Mesenchymal stem cell (in vitro differentiated cells and primary cell): ENCODE measurements around the gene ANO6.
A peak's percentile ranks its signal among the peaks of the same experiment; 100 is the strongest.
"Not testable (repeated sequence)": the region's sequence is repeated elsewhere in the genome, so short reads cannot be mapped to it uniquely, and the experiment has no call there.

Source experiments
- DNase-seq: peaks from one replicate; pipeline ENCODE4 v3.0.0-alpha.2; 2013
- H2AFZ ChIP-seq: one replicate; pipeline ENCODE4 v1.6.1; 2013; ENCODE audit warnings: low read depth, mild to moderate bottlenecking, control low read depth, inconsistent platforms, low read length, moderate library complexity
- H2AK5ac ChIP-seq: 2 replicates; pipeline ENCODE4 v1.6.1; 2013; ENCODE audit warnings: low read length, moderate library complexity, mild to moderate bottlenecking, inconsistent platforms; ENCODE audit not compliant: severe bottlenecking
- H2BK120ac ChIP-seq: one replicate; pipeline ENCODE4 v1.6.1; 2013; ENCODE audit warnings: low read depth, mild to moderate bottlenecking, inconsistent platforms, low read length, moderate library complexity
- H2BK12ac ChIP-seq, 2 experiments: one replicate each; pipeline ENCODE4 v1.6.1; 2013; ENCODE audit warnings: inconsistent platforms in 2 of 2, low read length in 2 of 2, mild to moderate bottlenecking in 2 of 2, moderate library complexity in 2 of 2, control low read depth in 1 of 2
- H2BK15ac ChIP-seq: one replicate; pipeline ENCODE4 v1.6.1; 2013; ENCODE audit warnings: mild to moderate bottlenecking, low read depth, inconsistent platforms; ENCODE audit not compliant: poor library complexity, severe bottlenecking
- H2BK5ac ChIP-seq: 2 replicates; pipeline ENCODE4 v1.6.1; 2013; ENCODE audit warnings: low read depth, mild to moderate bottlenecking, low read length, control low read depth, inconsistent platforms; ENCODE audit not compliant: poor library complexity, severe bottlenecking
- H3K14ac ChIP-seq, 2 experiments: one replicate each; pipeline ENCODE4 v1.6.1; 2013; ENCODE audit warnings: inconsistent platforms in 2 of 2, low read length in 2 of 2, control low read depth in 1 of 2, mild to moderate bottlenecking in 1 of 2, moderate library complexity in 1 of 2
- H3K18ac ChIP-seq, 2 experiments: one replicate each; pipeline ENCODE4 v1.6.1; 2013; ENCODE audit warnings: inconsistent platforms in 2 of 2, low read length in 2 of 2, control low read depth in 1 of 2, low read depth in 1 of 2, mild to moderate bottlenecking in 1 of 2
- H3K23ac ChIP-seq, 2 experiments: one replicate each; pipeline ENCODE4 v1.6.1; 2013; ENCODE audit warnings: inconsistent platforms in 2 of 2, low read length in 2 of 2, mild to moderate bottlenecking in 2 of 2, moderate library complexity in 2 of 2, control low read depth in 1 of 2
- H3K27ac ChIP-seq: 2 replicates; pipeline ENCODE4 v1.5.1; 2013; ENCODE audit warnings: mild to moderate bottlenecking, moderate library complexity, low read length, control low read depth, inconsistent platforms; ENCODE audit not compliant: poor library complexity, severe bottlenecking
- H3K27me3 ChIP-seq, 2 experiments: 2 replicates each; pipeline versions ENCODE4 v1.6.1 to v1.7.0; 2013; ENCODE audit warnings: low read length in 2 of 2, mild to moderate bottlenecking in 2 of 2, moderate library complexity in 2 of 2, control low read depth in 1 of 2, inconsistent platforms in 1 of 2; ENCODE audit not compliant: control insufficient read depth in 1 of 2, insufficient read depth in 1 of 2
- H3K36me3 ChIP-seq, 2 experiments: 2 replicates each; pipeline versions ENCODE4 v1.6.1 to v1.7.0; 2013; ENCODE audit warnings: low read length in 2 of 2, control low read depth in 1 of 2, inconsistent platforms in 1 of 2, low read depth in 1 of 2, mild to moderate bottlenecking in 1 of 2; ENCODE audit not compliant: insufficient read depth in 2 of 2, control insufficient read depth in 1 of 2
- H3K4ac ChIP-seq, 2 experiments: one replicate each; pipeline ENCODE4 v1.6.1; 2013; ENCODE audit warnings: inconsistent platforms in 2 of 2, low read length in 2 of 2, mild to moderate bottlenecking in 2 of 2, moderate library complexity in 2 of 2, control low read depth in 1 of 2, low read depth in 1 of 2
- H3K4me1 ChIP-seq: 2 replicates; pipeline ENCODE4 v1.6.1; 2013; ENCODE audit warnings: low read depth, low read length, control low read depth; ENCODE audit not compliant: control insufficient read depth, insufficient read depth
- H3K4me2 ChIP-seq: 2 replicates; pipeline ENCODE4 v1.6.1; 2013; ENCODE audit warnings: low read length, mild to moderate bottlenecking, inconsistent platforms; ENCODE audit not compliant: poor library complexity, severe bottlenecking
- H3K4me3 ChIP-seq, 2 experiments: 2 replicates each; pipeline versions ENCODE4 v1.5.1 to v1.7.0; 2013; ENCODE audit warnings: low read length in 2 of 2, mild to moderate bottlenecking in 2 of 2, control low read depth in 1 of 2, low read depth in 1 of 2; ENCODE audit not compliant: insufficient read depth in 1 of 2
- H3K79me1 ChIP-seq: replicated peaks from 2 replicates; pipeline ENCODE4 v1.6.1; 2013; ENCODE audit warnings: mild to moderate bottlenecking, control low read depth, low read length, inconsistent platforms; ENCODE audit not compliant: poor library complexity, severe bottlenecking
- H3K9ac ChIP-seq: 2 replicates; pipeline ENCODE4 v1.7.0; 2013; ENCODE audit warnings: mild to moderate bottlenecking, low read length, moderate library complexity
- H3K9me3 ChIP-seq: 2 replicates; pipeline ENCODE4 v1.7.0; 2013; ENCODE audit warnings: mild to moderate bottlenecking, low read length; ENCODE audit not compliant: control insufficient read depth
- H4K8ac ChIP-seq: one replicate; pipeline ENCODE4 v1.6.1; 2013; ENCODE audit warnings: inconsistent platforms, mild to moderate bottlenecking, low read length, moderate library complexity
- H4K91ac ChIP-seq: one replicate; pipeline ENCODE4 v1.6.1; 2013; ENCODE audit warnings: mild to moderate bottlenecking, low read length, inconsistent platforms
- WGBS: methylation state at CpG from one replicate; pipeline ENCODE4 v1.1.7; 2013; ENCODE audit warnings: mixed read lengths; 5-methylcytosine and 5-hydroxymethylcytosine counted together

The ANO6 gene

GRCh38 chr12:45260854-45261253 is 45.0 kb downstream of the ANO6 start:
- peak overlapping the region; percentile 3 to 64 for H2BK12ac ChIP-seq
- H3K9ac ChIP-seq: no peak overlapping the region
- H3K23ac ChIP-seq: no peak overlapping the region
- peak overlapping the region; percentile 61 for H2BK15ac ChIP-seq
- no peaks in the 10 kb centered on the region for H3K36me3 ChIP-seq
- H4K91ac ChIP-seq: no peak overlapping the region
- no peaks in the 10 kb centered on the region for H3K27me3 ChIP-seq
- WGBS: 97% methylated on average over 4 of the region's 4 CpGs
- no peak overlapping the region for H3K27ac ChIP-seq
- peaks cover 3% of the 10 kb centered on the region for H3K4me1 ChIP-seq
- H2AFZ ChIP-seq: no peak overlapping the region
- H3K79me1 ChIP-seq: peaks cover 41% of the 10 kb centered on the region
- no peak overlapping the region for H2AK5ac ChIP-seq
- no peaks in the 10 kb centered on the region for H3K9me3 ChIP-seq
- H3K14ac ChIP-seq: no peak overlapping the region
- H4K8ac ChIP-seq: peak overlapping the region; percentile 51
- H2BK120ac ChIP-seq: no peak overlapping the region
- no peak overlapping the region for H2BK5ac ChIP-seq
- no peak overlapping the region for H3K4me3 ChIP-seq
- H3K18ac ChIP-seq: peak overlapping the region in 1 of 2 experiments; percentile 67
- DNase-seq: no peak
- no peak overlapping the region for H3K4me2 ChIP-seq
- no peak overlapping the region for H3K4ac ChIP-seq

GRCh38 chr12:45262185-45262584 is 46.3 kb downstream of the ANO6 start:
- H3K4me2 ChIP-seq, H3K14ac ChIP-seq, H3K36me3 ChIP-seq, H3K9ac ChIP-seq, H2BK12ac ChIP-seq, H3K23ac ChIP-seq, H2AFZ ChIP-seq, H2BK5ac ChIP-seq, H3K9me3 ChIP-seq, DNase-seq, H3K27me3 ChIP-seq, H3K27ac ChIP-seq, H2BK15ac ChIP-seq, H2AK5ac ChIP-seq, H4K8ac ChIP-seq, H4K91ac ChIP-seq, H3K18ac ChIP-seq, H3K4ac ChIP-seq, H3K4me1 ChIP-seq, H3K4me3 ChIP-seq, H2BK120ac ChIP-seq: not testable (repeated sequence)
- WGBS: 95% methylated on average over 7 of the region's 8 CpGs
- peaks cover 38% of the 10 kb centered on the region for H3K79me1 ChIP-seq

DNA sequence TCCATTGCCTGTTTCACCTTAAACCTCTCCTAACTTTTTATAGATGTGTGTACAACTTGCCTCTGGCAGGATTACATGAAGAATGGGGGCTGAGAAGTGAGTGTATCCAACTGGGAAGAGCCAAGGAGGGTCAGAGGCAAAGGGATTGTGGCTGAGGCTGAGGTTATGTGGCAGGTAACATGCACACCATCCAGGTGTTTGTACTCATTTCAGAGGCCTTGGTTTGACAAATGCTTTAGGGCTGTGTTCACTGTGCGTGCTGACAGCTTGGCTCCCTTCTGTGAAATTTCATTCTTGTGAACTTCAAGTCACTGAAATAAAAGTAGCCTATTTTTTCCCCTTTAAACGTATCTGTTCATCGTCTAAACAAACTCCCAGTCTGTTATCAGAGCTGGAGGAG is 47.7 kb downstream of the ANO6 start:
- no peak overlapping the region for H2AK5ac ChIP-seq
- H3K23ac ChIP-seq: no peak overlapping the region
- H2BK15ac ChIP-seq: no peak overlapping the region
- no peak overlapping the region for H3K4me3 ChIP-seq
- H3K27ac ChIP-seq: no peak overlapping the region
- no peaks in the 10 kb centered on the region for H3K9me3 ChIP-seq
- H2BK120ac ChIP-seq: no peak overlapping the region
- no peak overlapping the region for H4K8ac ChIP-seq
- H4K91ac ChIP-seq: no peak overlapping the region
- H3K14ac ChIP-seq: no peak overlapping the region
- no peak overlapping the region for H2BK5ac ChIP-seq
- no peaks in the 10 kb centered on the region for H3K36me3 ChIP-seq
- no peak for DNase-seq
- peaks cover 7% of the 10 kb centered on the region for H3K4me1 ChIP-seq
- no peaks in the 10 kb centered on the region for H3K27me3 ChIP-seq
- peaks cover 34% of the 10 kb centered on the region for H3K79me1 ChIP-seq
- H3K9ac ChIP-seq: no peak overlapping the region
- WGBS: 81% methylated on average over 3 of the region's 3 CpGs
- peak overlapping the region in 1 of 2 experiments; percentile 53 for H3K18ac ChIP-seq
- H2BK12ac ChIP-seq: no peak overlapping the region
- H2AFZ ChIP-seq: no peak overlapping the region
- H3K4me2 ChIP-seq: no peak overlapping the region
- no peak overlapping the region for H3K4ac ChIP-seq

DNA sequence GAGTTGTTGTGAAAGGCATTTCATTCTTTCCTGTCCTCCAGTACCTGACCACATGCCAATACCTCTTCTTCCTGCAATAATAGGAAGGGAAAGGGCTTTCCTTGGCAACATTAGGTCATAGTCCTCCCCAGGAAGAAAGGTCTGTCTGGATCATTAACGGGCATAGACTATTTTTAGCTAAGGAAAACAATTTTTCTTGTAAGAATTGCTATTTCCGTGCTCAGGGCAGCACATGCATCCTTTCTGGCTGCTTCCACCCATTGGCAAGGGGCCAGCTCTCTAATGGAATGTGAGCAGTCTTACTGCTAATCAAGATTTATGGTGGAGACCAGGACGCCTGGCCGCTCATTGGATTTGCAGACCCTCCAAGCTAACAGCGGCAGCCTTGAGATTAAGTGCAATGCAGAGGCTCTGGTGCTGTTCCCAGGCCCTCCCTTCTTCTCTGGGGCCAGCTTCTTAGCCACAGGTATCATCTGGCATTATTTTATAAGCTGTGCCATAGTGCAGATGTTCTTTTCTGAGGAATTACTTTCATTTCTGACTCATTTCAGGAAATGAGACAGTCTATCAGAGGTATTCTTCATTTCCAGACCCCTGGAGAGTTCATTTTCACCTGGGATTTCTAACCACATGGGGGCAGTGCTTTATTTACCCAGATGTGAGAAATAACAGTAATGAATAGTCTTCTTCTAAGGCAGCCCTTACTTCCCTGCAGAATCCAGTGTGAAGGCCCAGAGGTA is 52.9 kb downstream of the ANO6 start:
- Histone ChIP-seq H2BK12ac (no peak overlapping the region), H3K27me3 (no peaks in the 10 kb centered on the region), H3K27ac (peak overlapping the region; percentile 86), H3K14ac (no peak overlapping the region), H2AFZ (no peak overlapping the region), H2BK15ac (no peak overlapping the region), H3K4me1 (peaks cover 8% of the 10 kb centered on the region), H3K23ac (no peak overlapping the region), H4K8ac (no peak overlapping the region), H3K4me3 (peak overlapping the region in 1 of 2 experiments; percentile 26), H3K36me3 (no peaks in the 10 kb centered on the region), H3K4me2 (peak overlapping the region; percentile 56), H3K4ac (no peak overlapping the region), H2AK5ac (no peak overlapping the region), H2BK5ac (no peak overlapping the region), H3K9ac (peak overlapping the region; percentile 57), H3K18ac (no peak overlapping the region), H3K79me1 (peaks cover 14% of the 10 kb centered on the region), H3K9me3 (no peaks in the 10 kb centered on the region), H2BK120ac (no peak overlapping the region), H4K91ac (no peak overlapping the region)
- DNase-seq: peak; percentile 89
- 0% methylated on average over 5 of the region's 5 CpGs for WGBS
